ENCODE measurements around the gene GDPD5.

The GDPD5 gene

GRCh38 chr11:75525433-75526191 is at the start of gene GDPD5:
TSS of gene GDPD5 (minus strand) at chr11:75525941. CDS start at chr11:75477735, 48,206 bp downstream.
- peak; percentile 95 for DNase-seq (ENCODE audit: low spot score)

- no peak for DNase-seq (ENCODE audit: low spot score)
Measured at GRCh38 chr11:75574698-75575602, 49.2 kb upstream of the GDPD5 start.

- no peak for DNase-seq (ENCODE audit: low spot score)
Measured at GRCh38 chr11:75572744-75573143, 47.0 kb upstream of the GDPD5 start.

GRCh38 chr11:75571625-75572024 is 45.9 kb upstream of the GDPD5 start:
- DNase-seq (ENCODE audit: low spot score): no peak

- DNase-seq (ENCODE audit: low spot score): no peak
Measured at GRCh38 chr11:75570559-75571139, 44.9 kb upstream of the GDPD5 start.

GRCh38 chr11:75568616-75569219 is 43.0 kb upstream of the GDPD5 start:
- DNase-seq (ENCODE audit: low spot score): no peak

- DNase-seq (ENCODE audit: low spot score): no peak
Measured at GRCh38 chr11:75567971-75568370, 42.2 kb upstream of the GDPD5 start.

GRCh38 chr11:75566763-75567279 is 41.1 kb upstream of the GDPD5 start:
- DNase-seq (ENCODE audit: low spot score): no peak

GRCh38 chr11:75565916-75566762 is 40.4 kb upstream of the GDPD5 start:
- no peak for DNase-seq (ENCODE audit: low spot score)

GRCh38 chr11:75565221-75565814 is 39.6 kb upstream of the GDPD5 start:
- no peak for DNase-seq (ENCODE audit: low spot score)

GRCh38 chr11:75563978-75564552 is 38.3 kb upstream of the GDPD5 start:
- DNase-seq (ENCODE audit: low spot score): no peak

- no peak for DNase-seq (ENCODE audit: low spot score)
Measured at GRCh38 chr11:75563501-75563977, 37.8 kb upstream of the GDPD5 start.

GRCh38 chr11:75562836-75563484 is 37.2 kb upstream of the GDPD5 start:
- no peak for DNase-seq (ENCODE audit: low spot score)

GRCh38 chr11:75562048-75562835 is 36.5 kb upstream of the GDPD5 start, which contains the start of gene SERPINH1:
TSS of gene SERPINH1 (plus strand) at chr11:75562253. CDS start at chr11:75566350, 4,097 bp downstream.
- DNase-seq (ENCODE audit: low spot score): peak; percentile 52

- DNase-seq (ENCODE audit: low spot score): peak; percentile 40
Measured at GRCh38 chr11:75561426-75562047, 35.8 kb upstream of the GDPD5 start.

GRCh38 chr11:75560644-75561043 is 34.9 kb upstream of the GDPD5 start:
- DNase-seq (ENCODE audit: low spot score): no peak

- no peak for DNase-seq (ENCODE audit: low spot score)
Measured at GRCh38 chr11:75558939-75559843, 33.5 kb upstream of the GDPD5 start.
